Astrocyte of the cerebellum (primary cell): ENCODE data around the gene GCKR.
"Not testable (repeated sequence)": the region's sequence is repeated elsewhere in the genome, so short reads cannot be mapped to it uniquely, and the experiment has no call there.

Experiments used
- DNase-seq: peaks from one replicate; pipeline ENCODE4 v3.0.0-alpha.2; 2011; ENCODE audit warnings: low read depth
- H3K4me3 ChIP-seq: 2 replicates; pipeline ENCODE4 v1.5.1; 2011; ENCODE audit warnings: mild to moderate bottlenecking, low read depth, low read length, moderate library complexity
- in situ Hi-C: cut with HindIII; loops from 2 replicates; pipeline ENCODE4 v1.10.0; 2017; ENCODE audit warnings: low sequenced_read_pairs
- TF ChIP-seq, protein P1 (sequence below): IDR thresholded peaks from 2 replicates; pipeline ENCODE4 v1.5.1; 2012; ENCODE audit warnings: low read length, low read depth, moderate library complexity, mild to moderate bottlenecking; ENCODE audit errors: missing control alignments

The GCKR gene

GRCh38 chr2:27545348-27546141 lies 48.9 kb downstream of the GCKR start:
- TF ChIP-seq, protein P1, sequence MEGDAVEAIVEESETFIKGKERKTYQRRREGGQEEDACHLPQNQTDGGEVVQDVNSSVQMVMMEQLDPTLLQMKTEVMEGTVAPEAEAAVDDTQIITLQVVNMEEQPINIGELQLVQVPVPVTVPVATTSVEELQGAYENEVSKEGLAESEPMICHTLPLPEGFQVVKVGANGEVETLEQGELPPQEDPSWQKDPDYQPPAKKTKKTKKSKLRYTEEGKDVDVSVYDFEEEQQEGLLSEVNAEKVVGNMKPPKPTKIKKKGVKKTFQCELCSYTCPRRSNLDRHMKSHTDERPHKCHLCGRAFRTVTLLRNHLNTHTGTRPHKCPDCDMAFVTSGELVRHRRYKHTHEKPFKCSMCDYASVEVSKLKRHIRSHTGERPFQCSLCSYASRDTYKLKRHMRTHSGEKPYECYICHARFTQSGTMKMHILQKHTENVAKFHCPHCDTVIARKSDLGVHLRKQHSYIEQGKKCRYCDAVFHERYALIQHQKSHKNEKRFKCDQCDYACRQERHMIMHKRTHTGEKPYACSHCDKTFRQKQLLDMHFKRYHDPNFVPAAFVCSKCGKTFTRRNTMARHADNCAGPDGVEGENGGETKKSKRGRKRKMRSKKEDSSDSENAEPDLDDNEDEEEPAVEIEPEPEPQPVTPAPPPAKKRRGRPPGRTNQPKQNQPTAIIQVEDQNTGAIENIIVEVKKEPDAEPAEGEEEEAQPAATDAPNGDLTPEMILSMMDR: no peak
- in situ Hi-C loops: no loop called here
- no peak overlapping the region for H3K4me3 ChIP-seq
- peak; percentile 26 for DNase-seq

DNA sequence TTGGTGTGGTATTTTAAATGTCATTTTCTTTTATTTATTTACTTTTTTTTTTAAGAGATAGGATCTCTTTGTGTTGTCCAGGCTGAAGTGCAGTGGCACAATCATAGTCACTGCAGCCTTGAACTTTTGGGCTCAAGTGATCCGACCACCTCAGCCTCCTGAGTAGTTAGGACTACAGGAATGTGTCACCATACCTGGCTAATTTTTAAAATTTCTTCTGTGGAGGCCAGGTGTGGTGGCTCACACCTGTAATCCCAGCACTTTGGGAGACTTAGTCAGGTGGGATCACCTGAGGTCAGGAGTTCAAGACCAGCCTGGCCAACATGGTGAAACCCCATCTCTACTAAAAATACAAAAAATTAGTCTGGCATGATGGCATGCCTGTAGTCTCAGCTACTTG lies 52.7 kb downstream of the GCKR start:
- no peak for DNase-seq
- TF ChIP-seq, protein P1: no peak
- in situ Hi-C loops: no loop called here
- H3K4me3 ChIP-seq: no peak overlapping the region

DNA sequence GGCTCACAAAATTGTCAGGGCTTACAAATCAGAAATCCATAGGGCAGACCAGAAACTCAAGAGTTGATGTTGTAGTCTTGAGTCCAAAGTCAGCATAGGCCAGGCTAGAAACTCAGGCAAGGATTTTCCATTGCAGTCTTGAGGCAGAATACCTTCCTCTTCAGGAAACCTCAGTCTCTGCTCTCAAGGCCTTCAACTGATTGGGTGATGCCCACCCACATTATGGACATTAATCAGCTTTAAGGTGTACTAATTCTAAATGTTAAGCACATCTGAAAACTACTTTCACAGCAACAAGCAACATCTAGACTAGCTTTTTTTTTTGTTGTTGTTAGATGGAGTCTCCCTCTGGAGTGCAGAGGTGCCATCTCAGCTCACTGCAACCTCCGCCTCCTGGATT lies 54.9 kb downstream of the GCKR start:
- DNase-seq: no peak
- TF ChIP-seq, protein P1: no peak
- in situ Hi-C loops: no loop called here
- H3K4me3 ChIP-seq: no peak overlapping the region

DNA sequence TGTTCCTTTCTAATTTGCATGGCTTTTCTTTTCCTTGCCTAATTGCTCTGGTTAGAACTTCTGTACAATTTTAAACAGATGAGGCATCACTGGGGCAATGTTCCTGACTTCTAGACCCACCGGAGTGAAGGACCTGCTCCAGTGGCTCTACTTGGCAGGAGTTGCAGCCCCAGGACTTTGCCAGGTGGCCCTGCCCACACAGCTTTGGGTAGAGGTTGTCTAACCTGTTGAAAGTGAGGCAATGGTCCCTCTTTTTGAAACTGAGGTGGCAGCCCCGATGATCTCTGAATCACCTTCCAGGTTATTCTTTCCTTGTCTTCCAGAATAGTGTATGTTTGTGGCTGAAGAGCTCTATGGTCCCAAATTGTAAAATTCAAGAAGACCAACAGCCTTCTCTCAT lies 56.3 kb downstream of the GCKR start:
- in situ Hi-C loops: no loop called here
- no peak for DNase-seq
- TF ChIP-seq, protein P1: no peak
- no peak overlapping the region for H3K4me3 ChIP-seq

GRCh38 chr2:27554451-27554850 lies 57.8 kb downstream of the GCKR start:
- H3K4me3 ChIP-seq, in situ Hi-C loops, DNase-seq: not testable (repeated sequence)

- TF ChIP-seq, protein P1: no peak
- no peak for DNase-seq
- in situ Hi-C loops: no loop called here
Measured at GRCh38 chr2:27559228-27559627, 62.6 kb downstream of the GCKR start.

GRCh38 chr2:27561060-27561459 lies 64.4 kb downstream of the GCKR start:
- H3K4me3 ChIP-seq: no peak overlapping the region
- TF ChIP-seq, protein P1: no peak
- in situ Hi-C loops: no loop called here
- no peak for DNase-seq

More at GRCh38 chr2:27559228-27559627, 62.6 kb downstream of the GCKR start:
- H3K4me3 ChIP-seq: no peak overlapping the region
